ENCODE measurements around the gene IL32. TPM values are rescaled to one million over a fixed set of nuclear protein-coding genes. Genes with fewer than 3 reads are reported as not detected.

Gene IL32
- total and polyA plus RNA-seq, 9 of the 15 experiments (the other 6 are each of a cell fraction or from before 2014, with no cell fraction given): 0.21 to 2.2 (median 0.37) TPM; not detected in 3

DNA sequence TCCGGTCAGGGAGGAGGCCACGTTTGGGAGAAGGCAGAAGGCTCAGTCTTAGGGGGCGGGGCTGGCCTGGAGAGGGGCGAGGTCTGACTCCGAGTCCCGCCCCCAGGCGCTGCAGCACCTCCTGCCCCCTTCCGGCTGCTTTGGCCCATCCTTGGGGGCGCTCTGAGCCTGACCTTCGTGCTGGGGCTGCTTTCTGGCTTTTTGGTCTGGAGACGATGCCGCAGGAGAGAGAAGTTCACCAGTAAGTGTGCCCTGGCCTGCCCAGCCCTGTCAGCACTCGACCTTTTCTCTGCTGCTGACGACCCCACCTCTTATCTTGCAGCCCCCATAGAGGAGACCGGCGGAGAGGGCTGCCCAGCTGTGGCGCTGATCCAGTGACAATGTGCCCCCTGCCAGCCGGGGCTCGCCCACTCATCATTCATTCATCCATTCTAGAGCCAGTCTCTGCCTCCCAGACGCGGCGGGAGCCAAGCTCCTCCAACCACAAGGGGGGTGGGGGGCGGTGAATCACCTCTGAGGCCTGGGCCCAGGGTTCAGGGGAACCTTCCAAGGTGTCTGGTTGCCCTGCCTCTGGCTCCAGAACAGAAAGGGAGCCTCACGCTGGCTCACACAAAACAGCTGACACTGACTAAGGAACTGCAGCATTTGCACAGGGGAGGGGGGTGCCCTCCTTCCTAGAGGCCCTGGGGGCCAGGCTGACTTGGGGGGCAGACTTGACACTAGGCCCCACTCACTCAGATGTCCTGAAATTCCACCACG is 43.8 kb upstream of the IL32 start (continued):
- TF ChIP-seq TAF1 (IDR thresholded peaks at IDR 0.05; ENCODE audit: control insufficient read depth, extremely low read depth, insufficient read depth, low read length, severe bottlenecking) (peak; percentile 22), STAG1 (CRISPR knock-in tag; IDR thresholded peaks at IDR 0.05; ENCODE audit: borderline replicate concordance) (peak; percentile 21; the same call in 1 of the 2 replicates), EZH2 (IDR thresholded peaks at IDR 0.05; ENCODE audit: borderline replicate concordance, low read depth, low read length) (no peak), BRD4 (IDR thresholded peaks at IDR 0.05) (no peak), JUND (IDR thresholded peaks at IDR 0.05; ENCODE audit: borderline replicate concordance, low read depth, low read length) (peak; percentile 43; the same call in 1 of the 2 replicates), JUND (tag; IDR thresholded peaks at IDR 0.05; ENCODE audit: borderline replicate concordance, low read depth, low read length) (no peak), XRCC5 (IDR thresholded peaks at IDR 0.05; ENCODE audit: low read depth, low read length) (peak; percentile 65; the same call in 1 of the 2 replicates), ZNF143 (CRISPR knock-in tag; IDR thresholded peaks at IDR 0.05) (no peak), WHSC1 (IDR thresholded peaks at IDR 0.05; ENCODE audit: low read length) (no peak)
- TF ChIP-seq, protein P1, sequence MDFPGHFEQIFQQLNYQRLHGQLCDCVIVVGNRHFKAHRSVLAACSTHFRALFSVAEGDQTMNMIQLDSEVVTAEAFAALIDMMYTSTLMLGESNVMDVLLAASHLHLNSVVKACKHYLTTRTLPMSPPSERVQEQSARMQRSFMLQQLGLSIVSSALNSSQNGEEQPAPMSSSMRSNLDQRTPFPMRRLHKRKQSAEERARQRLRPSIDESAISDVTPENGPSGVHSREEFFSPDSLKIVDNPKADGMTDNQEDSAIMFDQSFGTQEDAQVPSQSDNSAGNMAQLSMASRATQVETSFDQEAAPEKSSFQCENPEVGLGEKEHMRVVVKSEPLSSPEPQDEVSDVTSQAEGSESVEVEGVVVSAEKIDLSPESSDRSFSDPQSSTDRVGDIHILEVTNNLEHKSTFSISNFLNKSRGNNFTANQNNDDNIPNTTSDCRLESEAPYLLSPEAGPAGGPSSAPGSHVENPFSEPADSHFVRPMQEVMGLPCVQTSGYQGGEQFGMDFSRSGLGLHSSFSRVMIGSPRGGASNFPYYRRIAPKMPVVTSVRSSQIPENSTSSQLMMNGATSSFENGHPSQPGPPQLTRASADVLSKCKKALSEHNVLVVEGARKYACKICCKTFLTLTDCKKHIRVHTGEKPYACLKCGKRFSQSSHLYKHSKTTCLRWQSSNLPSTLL (IDR thresholded peaks at IDR 0.05): no peak
- TF ChIP-seq, protein P2, sequence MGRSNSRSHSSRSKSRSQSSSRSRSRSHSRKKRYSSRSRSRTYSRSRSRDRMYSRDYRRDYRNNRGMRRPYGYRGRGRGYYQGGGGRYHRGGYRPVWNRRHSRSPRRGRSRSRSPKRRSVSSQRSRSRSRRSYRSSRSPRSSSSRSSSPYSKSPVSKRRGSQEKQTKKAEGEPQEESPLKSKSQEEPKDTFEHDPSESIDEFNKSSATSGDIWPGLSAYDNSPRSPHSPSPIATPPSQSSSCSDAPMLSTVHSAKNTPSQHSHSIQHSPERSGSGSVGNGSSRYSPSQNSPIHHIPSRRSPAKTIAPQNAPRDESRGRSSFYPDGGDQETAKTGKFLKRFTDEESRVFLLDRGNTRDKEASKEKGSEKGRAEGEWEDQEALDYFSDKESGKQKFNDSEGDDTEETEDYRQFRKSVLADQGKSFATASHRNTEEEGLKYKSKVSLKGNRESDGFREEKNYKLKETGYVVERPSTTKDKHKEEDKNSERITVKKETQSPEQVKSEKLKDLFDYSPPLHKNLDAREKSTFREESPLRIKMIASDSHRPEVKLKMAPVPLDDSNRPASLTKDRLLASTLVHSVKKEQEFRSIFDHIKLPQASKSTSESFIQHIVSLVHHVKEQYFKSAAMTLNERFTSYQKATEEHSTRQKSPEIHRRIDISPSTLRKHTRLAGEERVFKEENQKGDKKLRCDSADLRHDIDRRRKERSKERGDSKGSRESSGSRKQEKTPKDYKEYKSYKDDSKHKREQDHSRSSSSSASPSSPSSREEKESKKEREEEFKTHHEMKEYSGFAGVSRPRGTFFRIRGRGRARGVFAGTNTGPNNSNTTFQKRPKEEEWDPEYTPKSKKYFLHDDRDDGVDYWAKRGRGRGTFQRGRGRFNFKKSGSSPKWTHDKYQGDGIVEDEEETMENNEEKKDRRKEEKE (IDR thresholded peaks at IDR 0.05; ENCODE audit: borderline replicate concordance in 1 of 2, control insufficient read depth in 1 of 2, low read depth in 2 of 2, low read length in 1 of 2): 0 out of 4 replicates have a peak, but pooled peaks of 1 of the 2 experiments have one; percentile 47
- TF ChIP-seq, protein P3, sequence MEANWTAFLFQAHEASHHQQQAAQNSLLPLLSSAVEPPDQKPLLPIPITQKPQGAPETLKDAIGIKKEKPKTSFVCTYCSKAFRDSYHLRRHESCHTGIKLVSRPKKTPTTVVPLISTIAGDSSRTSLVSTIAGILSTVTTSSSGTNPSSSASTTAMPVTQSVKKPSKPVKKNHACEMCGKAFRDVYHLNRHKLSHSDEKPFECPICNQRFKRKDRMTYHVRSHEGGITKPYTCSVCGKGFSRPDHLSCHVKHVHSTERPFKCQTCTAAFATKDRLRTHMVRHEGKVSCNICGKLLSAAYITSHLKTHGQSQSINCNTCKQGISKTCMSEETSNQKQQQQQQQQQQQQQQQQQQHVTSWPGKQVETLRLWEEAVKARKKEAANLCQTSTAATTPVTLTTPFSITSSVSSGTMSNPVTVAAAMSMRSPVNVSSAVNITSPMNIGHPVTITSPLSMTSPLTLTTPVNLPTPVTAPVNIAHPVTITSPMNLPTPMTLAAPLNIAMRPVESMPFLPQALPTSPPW (CRISPR knock-in tag; IDR thresholded peaks at IDR 0.05): no peak
- TF ChIP-seq, protein P4, sequence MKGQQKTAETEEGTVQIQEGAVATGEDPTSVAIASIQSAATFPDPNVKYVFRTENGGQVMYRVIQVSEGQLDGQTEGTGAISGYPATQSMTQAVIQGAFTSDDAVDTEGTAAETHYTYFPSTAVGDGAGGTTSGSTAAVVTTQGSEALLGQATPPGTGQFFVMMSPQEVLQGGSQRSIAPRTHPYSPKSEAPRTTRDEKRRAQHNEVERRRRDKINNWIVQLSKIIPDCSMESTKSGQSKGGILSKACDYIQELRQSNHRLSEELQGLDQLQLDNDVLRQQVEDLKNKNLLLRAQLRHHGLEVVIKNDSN (CRISPR knock-in tag; IDR thresholded peaks at IDR 0.05): peak; percentile 36
- TF ChIP-seq, protein P5, sequence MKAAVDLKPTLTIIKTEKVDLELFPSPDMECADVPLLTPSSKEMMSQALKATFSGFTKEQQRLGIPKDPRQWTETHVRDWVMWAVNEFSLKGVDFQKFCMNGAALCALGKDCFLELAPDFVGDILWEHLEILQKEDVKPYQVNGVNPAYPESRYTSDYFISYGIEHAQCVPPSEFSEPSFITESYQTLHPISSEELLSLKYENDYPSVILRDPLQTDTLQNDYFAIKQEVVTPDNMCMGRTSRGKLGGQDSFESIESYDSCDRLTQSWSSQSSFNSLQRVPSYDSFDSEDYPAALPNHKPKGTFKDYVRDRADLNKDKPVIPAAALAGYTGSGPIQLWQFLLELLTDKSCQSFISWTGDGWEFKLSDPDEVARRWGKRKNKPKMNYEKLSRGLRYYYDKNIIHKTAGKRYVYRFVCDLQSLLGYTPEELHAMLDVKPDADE (conservative IDR thresholded peaks at IDR 0.05; ENCODE audit: control insufficient read depth, low read depth, low read length): 0 out of 2 replicates have a peak, but pooled peaks have one; percentile 49
- TF ChIP-seq, protein P6, sequence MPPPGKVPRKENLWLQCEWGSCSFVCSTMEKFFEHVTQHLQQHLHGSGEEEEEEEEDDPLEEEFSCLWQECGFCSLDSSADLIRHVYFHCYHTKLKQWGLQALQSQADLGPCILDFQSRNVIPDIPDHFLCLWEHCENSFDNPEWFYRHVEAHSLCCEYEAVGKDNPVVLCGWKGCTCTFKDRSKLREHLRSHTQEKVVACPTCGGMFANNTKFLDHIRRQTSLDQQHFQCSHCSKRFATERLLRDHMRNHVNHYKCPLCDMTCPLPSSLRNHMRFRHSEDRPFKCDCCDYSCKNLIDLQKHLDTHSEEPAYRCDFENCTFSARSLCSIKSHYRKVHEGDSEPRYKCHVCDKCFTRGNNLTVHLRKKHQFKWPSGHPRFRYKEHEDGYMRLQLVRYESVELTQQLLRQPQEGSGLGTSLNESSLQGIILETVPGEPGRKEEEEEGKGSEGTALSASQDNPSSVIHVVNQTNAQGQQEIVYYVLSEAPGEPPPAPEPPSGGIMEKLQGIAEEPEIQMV (tag; conservative IDR thresholded peaks at IDR 0.05; ENCODE audit: low read depth): no peak
